ENCODE data around the gene DGKD.

The DGKD gene

DNA sequence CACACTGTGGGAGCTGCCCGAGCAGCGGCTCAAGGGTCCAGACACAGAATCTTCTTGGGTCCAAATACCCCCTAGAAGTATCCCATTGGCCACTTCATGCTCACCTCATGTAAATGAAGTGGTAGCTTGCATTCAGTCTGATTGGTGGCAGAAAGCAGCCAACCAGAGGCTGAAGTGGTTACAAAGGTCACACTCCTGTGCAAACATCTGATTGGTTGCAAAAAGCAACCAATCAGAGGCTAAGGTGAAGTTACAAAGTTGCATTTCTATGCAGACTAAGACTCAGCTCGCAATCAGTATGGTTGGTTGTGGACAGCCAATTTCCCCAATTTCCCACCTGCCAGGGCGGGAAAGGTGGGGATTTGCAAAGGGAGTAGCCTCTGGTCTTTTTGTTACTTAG lies 94.3 kb downstream of the DGKD start:
- no peak for DNase-seq

DNA sequence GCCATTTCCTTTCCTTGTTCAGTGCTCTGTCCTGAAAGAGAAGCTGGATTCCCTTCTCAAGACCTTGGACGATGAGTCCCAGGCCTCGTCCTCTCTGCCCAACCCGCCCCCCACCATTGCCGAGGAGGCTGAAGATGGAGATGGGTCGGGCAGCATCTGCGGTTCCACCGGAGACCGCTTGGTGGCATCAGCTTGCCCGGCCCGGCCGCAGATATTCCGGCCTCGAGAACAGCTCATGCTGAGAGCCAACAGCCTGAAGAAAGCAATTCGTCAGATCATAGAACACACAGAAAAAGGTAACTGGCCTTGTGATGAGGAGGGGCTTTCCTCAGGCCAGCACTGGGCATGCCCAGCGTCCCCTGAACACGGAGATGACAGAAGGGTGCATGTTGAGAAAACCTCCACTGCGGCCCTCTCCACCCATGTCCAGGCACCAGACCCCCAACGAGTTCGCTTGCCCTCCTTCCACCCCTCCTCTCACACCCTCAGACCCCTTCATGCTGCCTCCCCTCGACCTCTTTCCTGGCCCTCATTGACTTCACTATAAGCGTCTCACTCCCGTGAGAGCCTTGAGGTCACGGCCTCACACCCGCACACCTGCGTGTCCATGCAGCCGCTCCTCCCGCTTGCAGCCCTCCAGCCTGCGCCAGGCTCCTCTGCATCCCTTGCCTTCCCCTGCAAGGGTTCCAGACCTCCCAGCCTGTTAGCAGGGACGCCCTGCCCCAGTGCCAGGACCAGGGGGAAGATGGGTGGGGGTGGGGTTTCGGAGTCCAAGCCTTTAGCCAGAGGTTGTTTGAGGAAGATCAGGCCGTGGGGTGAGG lies 95.0 kb downstream of the DGKD start:
- DNase-seq = no peak

DNA sequence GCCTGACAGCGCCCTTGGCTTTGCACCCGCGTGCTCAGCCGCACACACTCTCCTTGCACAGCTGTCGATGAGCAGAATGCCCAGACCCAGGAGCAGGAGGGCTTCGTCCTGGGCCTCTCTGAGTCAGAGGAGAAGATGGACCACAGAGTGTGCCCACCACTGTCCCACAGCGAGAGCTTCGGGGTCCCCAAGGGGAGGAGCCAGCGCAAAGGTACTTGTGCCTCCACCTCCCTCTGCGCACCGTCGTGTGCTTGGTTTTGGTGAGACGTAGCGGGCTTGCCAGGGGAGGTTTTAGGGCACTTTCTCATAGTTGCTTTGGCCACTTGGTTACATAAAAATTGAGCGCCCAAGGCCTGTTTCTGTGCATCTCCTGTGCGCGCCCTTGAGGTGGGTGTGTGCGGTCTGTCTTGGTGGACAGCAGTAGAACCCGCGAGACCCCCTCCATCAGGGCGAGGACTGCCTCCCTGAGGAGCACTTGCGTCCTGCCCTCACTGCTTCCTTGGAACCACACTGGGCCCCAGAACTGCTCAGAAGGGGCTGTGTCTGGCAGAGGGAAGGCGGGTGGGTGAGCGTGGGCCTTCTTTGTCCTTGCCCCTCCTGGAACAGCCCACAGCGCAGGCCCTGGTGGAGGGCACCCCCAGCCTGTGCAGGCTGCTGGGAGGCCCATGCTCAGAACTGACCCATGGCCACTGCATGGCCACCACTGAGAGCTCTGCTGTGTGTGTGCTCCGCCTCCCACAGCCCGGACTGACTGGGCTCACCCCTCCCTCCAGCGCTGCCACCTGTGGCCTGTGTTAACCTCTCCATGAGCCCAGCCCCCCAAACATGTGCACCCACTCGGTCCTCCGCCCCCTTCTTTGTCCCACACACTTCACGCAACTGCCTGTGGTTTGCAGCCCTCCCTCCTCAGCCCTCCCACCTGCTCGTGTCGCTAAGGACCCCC lies 95.9 kb downstream of the DGKD start:
- DNase-seq = no peak

DNA sequence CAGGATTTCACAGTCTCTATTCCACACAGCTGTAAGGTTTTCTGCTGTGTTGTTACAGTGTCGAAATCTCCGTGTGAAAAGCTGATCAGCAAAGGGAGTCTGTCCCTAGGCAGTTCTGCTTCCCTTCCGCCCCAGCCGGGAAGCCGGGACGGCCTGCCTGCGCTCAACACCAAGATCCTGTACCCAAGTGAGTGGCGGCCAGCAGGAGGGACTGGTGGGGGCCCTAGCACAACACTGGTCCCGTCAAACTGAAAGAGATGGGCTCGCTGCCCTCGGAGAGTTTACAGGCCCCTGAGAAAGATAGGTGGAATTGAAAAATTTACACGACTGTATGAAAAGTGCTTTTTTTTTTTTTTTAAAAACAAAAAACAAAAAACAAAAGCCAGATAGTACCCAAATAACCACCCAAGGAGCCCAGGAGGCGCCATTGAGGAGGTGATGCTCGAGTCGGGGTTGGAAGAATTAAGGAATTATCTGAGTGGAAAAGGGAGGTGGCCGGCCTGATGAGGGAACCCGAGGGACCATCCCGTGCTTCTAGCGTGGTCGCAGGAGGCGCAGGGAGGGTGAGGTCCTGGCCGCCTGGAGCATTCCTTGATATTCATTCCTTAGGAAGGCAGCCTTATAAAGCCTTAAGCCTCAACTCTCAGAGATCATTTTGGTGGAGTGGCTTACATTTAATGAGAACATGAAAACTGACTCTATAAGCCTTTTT lies 96.7 kb downstream of the DGKD start:
- DNase-seq = no peak

DNA sequence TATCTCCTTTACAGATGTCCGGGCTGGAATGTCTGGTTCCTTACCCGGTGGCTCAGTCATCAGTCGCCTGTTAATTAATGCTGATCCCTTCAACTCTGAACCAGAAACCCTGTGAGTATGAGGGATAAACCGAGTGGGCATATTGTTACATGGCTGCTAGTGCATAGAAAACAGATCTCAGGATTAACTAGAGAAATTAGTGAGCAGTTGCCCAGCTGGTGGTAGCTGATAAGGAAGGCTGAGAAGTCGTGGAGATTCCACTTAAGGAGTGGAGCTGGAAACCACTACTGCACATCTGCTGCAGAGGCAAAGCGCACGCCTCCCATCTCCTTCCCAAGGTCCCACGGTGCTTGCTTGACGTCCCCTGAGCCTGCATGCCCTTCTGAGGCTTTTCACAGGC lies 97.7 kb downstream of the DGKD start:
- peak; percentile 89 for DNase-seq

DNA sequence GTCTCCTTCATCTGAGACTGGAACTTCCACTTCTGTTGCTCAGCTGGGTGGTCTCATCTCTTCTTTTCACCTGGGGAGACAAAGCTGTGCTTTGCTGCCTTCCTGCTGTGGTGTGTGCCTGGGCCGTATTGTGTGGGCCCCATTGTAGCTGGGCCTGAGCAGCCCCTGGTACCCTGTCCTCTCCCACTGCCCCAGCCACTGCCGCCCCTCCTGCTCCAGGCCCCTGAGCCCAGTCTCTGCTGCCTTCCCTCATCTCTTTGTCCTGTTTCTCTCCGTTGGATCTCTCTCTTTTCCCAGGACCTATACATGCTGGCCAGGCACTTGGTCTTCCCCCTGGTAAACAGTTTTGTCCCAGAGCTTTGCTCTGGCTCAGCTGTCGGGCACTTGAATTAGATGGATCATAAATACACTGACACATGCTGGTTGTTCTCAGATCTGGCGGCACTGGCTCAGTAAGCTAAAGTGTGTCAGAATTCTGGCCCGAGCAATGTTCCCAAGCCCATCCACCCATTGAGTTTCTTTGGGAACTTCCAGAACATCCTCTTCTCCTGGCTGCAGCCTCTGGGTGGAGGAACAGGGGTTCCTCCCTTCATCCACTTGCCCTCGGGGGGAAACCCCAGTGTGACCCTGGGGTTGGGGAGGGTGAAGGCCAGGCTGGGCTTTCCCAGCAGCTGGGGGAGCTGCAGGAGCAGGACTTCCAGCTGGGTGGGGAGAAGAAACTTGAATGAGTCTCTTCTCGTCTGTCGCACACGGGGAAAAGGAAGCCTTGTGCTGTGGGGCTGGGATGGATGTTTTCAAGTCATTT lies 99.0 kb downstream of the DGKD start:
- DNase-seq = no peak

- DNase-seq = no peak
Observed at GRCh38 chr2:233453916-233454315, 99.6 kb downstream of the DGKD start.

GRCh38 chr2:233455006-233455405 lies 100.7 kb downstream of the DGKD start:
- no peak for DNase-seq

- DNase-seq = no peak
Observed at GRCh38 chr2:233455491-233455890, 101.2 kb downstream of the DGKD start.

DNA sequence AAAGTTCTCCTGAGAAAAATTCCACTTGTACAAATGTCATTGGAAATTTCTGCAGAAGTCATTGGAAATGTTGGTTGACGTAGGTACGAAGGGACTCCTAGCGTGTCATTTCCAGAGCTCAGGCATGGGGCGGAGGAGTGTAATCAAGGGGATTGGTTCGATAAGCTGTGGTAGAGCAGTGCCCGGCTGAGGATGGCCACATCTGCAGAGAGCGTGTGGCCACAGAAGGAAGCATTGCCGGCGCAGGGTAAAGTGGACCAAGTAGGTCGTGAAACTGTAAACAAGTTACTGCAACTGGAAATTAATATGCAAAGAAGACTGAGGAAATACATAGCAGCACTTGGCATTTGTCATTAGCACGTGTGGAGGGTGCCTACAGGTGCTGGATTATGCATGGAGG lies 101.8 kb downstream of the DGKD start:
- DNase-seq = no peak

- DNase-seq = no peak
Observed at GRCh38 chr2:233456934-233457333, 102.6 kb downstream of the DGKD start.

GRCh38 chr2:233457356-233457755 lies 103.1 kb downstream of the DGKD start:
- DNase-seq = no peak

DNA sequence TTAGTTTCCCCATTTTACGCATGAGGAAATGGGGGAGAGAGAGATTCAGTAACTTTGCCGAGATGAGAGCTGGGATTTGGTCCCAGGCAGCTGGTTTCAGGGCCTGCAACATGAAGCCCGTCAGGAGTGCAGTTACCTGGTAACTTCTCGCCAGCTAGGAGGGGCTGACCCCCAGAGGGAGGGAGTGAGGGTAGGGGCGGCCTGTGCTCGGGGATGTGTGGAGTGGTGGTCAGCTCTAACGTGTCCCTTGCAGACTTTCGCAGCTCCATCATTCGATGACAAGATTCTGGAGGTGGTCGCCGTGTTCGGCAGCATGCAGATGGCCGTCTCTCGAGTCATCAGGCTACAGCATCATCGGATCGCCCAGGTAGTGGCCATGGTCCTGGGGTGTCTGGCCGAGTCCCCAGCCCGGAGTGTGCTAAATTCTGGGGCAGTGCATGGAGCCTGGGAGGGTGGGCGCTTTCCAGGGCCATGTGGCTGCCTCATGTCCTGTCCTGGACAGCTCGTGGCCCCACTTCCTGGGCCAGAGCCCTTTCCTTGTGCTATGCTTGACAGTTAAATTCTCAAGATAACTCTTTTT lies 103.8 kb downstream of the DGKD start:
- DNase-seq = no peak

GRCh38 chr2:233458826-233459225 lies 104.5 kb downstream of the DGKD start:
- DNase-seq = no peak

GRCh38 chr2:233459426-233459825 lies 105.1 kb downstream of the DGKD start:
- DNase-seq = no peak

DNA sequence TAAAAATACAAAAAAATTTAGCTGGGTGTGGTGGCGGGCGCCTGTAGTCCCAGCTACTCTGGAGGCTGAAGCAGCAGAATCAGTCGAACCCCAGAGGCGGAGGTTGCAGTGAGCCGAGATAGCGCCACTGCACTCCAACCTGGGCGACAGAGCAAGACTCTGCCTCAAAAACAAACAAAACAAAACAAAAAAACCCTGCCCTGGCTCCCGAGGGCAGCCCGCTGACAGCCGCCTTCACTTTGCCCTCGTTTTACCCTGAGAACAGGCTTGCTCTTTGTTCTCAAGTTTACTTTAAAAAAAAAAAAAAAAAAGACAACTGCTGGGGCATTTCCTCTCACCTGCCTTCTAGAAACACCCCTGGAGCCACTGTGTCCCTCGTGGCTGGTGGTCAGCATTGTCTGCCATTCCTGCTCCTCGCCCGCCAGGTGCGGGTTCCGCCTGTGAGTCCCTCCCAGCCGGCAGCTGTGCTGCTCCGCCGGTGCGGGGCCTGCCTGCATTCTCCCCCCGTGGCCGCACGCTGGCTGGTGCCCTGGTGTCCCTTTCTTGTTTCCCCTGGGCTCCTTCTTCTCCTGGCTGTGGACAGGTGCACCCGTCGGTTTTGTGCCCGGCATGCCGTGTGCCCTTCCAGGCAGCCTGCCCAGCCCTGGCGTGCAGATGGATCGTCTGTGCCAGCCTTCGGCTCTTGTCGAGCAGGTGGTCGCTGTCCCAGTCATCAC lies 106.6 kb downstream of the DGKD start:
- no peak for DNase-seq

DNA sequence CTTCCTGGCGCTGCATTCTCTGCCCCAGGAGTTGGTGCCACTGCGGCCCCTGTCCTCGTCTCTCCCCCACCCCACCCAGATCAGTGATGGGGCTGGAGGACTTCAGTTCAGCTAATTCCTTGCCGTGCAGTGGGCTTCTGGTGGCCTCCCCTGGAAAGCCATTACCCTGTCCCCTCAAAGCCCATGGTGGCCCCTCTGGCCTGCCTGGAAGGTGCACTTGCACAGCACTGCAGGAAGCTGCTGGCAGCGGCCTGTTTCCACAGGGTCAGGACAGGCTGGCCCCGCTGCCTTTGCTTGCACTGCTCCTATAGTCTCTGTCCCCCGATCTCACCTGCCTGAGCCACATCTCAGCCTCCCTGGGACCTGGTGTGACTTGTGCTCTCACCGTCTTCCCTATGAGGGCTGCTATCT lies 107.2 kb downstream of the DGKD start:
- DNase-seq = no peak

GRCh38 chr2:233462202-233462785 lies 108.0 kb downstream of the DGKD start:
- no peak for DNase-seq

GRCh38 chr2:233462826-233463470 lies 108.7 kb downstream of the DGKD start:
- no peak for DNase-seq

DNA sequence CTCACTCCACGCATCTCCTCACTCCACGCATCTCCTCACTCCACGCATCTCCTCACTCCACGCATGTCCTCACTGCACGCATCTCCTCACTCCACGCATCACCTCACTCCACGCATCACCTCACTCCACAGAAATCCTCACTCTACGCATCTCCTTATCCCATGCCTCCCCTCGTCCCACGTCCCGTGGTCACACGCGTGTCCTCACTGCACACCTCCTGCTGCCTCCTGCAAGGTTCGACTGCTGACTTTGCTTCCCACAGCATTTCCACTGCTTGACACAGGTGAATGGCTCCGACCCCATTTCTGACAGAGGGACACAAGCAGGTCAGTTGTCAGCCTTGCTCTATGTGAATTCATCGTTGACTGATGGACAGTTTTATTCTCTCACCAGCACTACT lies 109.3 kb downstream of the DGKD start:
- no peak for DNase-seq

All from hematopoietic multipotent progenitor cell treated with erythropoietin and hydrocortisone succinate and interleukin-3 and kit ligand, for 8 days (in vitro differentiated cells).